Epithelial cell of esophagus (primary cell): ENCODE measurements around the gene EXOSC6.
"Not testable (repeated sequence)": the region's sequence is repeated elsewhere in the genome, so short reads cannot be mapped to it uniquely, and the experiment has no call there.

ENCODE experiments used
- DNase-seq: peaks from one replicate; pipeline ENCODE4 v3.0.0; 2010; ENCODE audit warnings: low read depth
- H3K4me3 ChIP-seq: 2 replicates; pipeline ENCODE4 v1.5.1; 2011; ENCODE audit warnings: mild to moderate bottlenecking, low read length, control low read depth
- CTCF ChIP-seq: IDR thresholded peaks from 2 replicates; pipeline ENCODE4 v1.5.1; 2011; ENCODE audit warnings: low read depth, mild to moderate bottlenecking, low read length, control low read depth, inconsistent platforms; ENCODE audit not compliant: insufficient read depth; ENCODE audit errors: missing control alignments

Gene EXOSC6

GRCh38 chr16:70290949-70291519 lies 39.3 kb upstream of the EXOSC6 start:
- no peak for TF ChIP-seq CTCF
- DNase-seq, result no peak
- no peak overlapping the region for H3K4me3 ChIP-seq

- DNase-seq, result peak; percentile 100
- no peak for TF ChIP-seq CTCF
Observed at GRCh38 chr16:70289229-70290094, 37.7 kb upstream of the EXOSC6 start, which contains the start of gene AARS1. Gene AARS1, minus strand, starts transcription at chr16:70289506. Its CDS starts 6,743 bp downstream, at chr16:70282763.

GRCh38 chr16:70287304-70287971 lies 35.7 kb upstream of the EXOSC6 start:
- not testable (repeated sequence) for H3K4me3 ChIP-seq, DNase-seq

More at GRCh38 chr16:70289229-70290094, 37.7 kb upstream of the EXOSC6 start, which contains the start of gene AARS1:
- H3K4me3 ChIP-seq, result peak within 1 kb of the TSS; percentile 82

- TF ChIP-seq CTCF, result no peak
- H3K4me3 ChIP-seq, result no peak overlapping the region
- DNase-seq, result no peak
Observed at GRCh38 chr16:70276392-70276791, 24.7 kb upstream of the EXOSC6 start.

- no peak for DNase-seq
- no peak overlapping the region for H3K4me3 ChIP-seq
- no peak for TF ChIP-seq CTCF
Observed at GRCh38 chr16:70271696-70272095, 20.0 kb upstream of the EXOSC6 start.

GRCh38 chr16:70270176-70270575 lies 18.4 kb upstream of the EXOSC6 start:
- no peak for TF ChIP-seq CTCF
- H3K4me3 ChIP-seq, result no peak overlapping the region
- DNase-seq, result no peak

- no peak overlapping the region for H3K4me3 ChIP-seq
- no peak for TF ChIP-seq CTCF
- DNase-seq, result no peak
Observed at GRCh38 chr16:70269471-70269870, 17.7 kb upstream of the EXOSC6 start.

- not testable (repeated sequence) for H3K4me3 ChIP-seq, DNase-seq
Observed at GRCh38 chr16:70267922-70268321, 16.2 kb upstream of the EXOSC6 start.
